Measurements from ENCODE around the gene SGPL1.

Gene SGPL1

GRCh38 chr10:70814126-70814525, 1.6 kb upstream of the SGPL1 start:
- Histone ChIP-seq H2BK120ac (ENCODE audit: insufficient read depth, low read length, poor library complexity) (no peak overlapping the region), H2BK5ac (ENCODE audit: low read depth, low read length, poor library complexity) (no peak overlapping the region), H3K79me2 (ENCODE audit: control insufficient read depth, insufficient read depth, low read length, poor library complexity) (peaks cover 4% of the 10 kb centered on the region), H3K4me1 (ENCODE audit: control insufficient read depth in 1 of 2, insufficient read depth in 2 of 2, low read length in 2 of 2) (peaks cover 7 to 8% of the 10 kb centered on the region in 2 experiments), H3K23ac (ENCODE audit: low read length) (no peak overlapping the region), H2AFZ (ENCODE audit: insufficient read depth, low read length, poor library complexity) (no peak overlapping the region), H4K8ac (ENCODE audit: low read depth, low read length) (no peak overlapping the region), H3K27me3 (ENCODE audit: insufficient read depth, low read length) (no peaks in the 10 kb centered on the region), H3K9ac (ENCODE audit: low read length) (no peak overlapping the region), H3K14ac (ENCODE audit: low read length) (no peak overlapping the region), H3K4me2 (ENCODE audit: low read length) (no peak overlapping the region), H4K91ac (ENCODE audit: low read depth, low read length) (no peak overlapping the region), H3K9me3 (ENCODE audit: insufficient read depth, low read depth, low read length) (no peaks in the 10 kb centered on the region), H3K4ac (ENCODE audit: low read depth, low read length) (no peak overlapping the region), H3K18ac (ENCODE audit: low read length) (no peak overlapping the region), H2AK5ac (ENCODE audit: low read length) (no peak overlapping the region), H3K27ac (ENCODE audit: low read depth, low read length) (no peak overlapping the region), H3K36me3 (ENCODE audit: control insufficient read depth in 1 of 2, insufficient read depth in 2 of 2, low read length in 2 of 2) (peaks cover 5 to 7% of the 10 kb centered on the region in 2 experiments), H4K12ac (ENCODE audit: low read depth, low read length) (no peak overlapping the region), H3K79me1 (ENCODE audit: low read length) (peaks cover 7% of the 10 kb centered on the region), H3K4me3 (ENCODE audit: low read depth, low read length) (no peak overlapping the region), H2BK12ac (ENCODE audit: low read length) (no peak overlapping the region)
- no CpG with 5 or more reads among the region's 4 CpGs for WGBS (ENCODE audit: extremely low coverage, insufficient coverage, insufficient read length)
- no peak for DNase-seq

- Histone ChIP-seq H2BK5ac (ENCODE audit: low read depth, low read length, poor library complexity) (peak overlapping the region; percentile 95), H3K79me1 (ENCODE audit: low read length) (peaks cover 7% of the 10 kb centered on the region), H3K27me3 (ENCODE audit: insufficient read depth, low read length) (no peaks in the 10 kb centered on the region), H3K9ac (ENCODE audit: low read length) (peak overlapping the region; percentile 88), H2BK120ac (ENCODE audit: insufficient read depth, low read length, poor library complexity) (peak overlapping the region; percentile 97), H2BK12ac (ENCODE audit: low read length) (no peak overlapping the region), H2AK5ac (ENCODE audit: low read length) (no peak overlapping the region), H3K27ac (ENCODE audit: low read depth, low read length) (peak overlapping the region; percentile 100), H3K4me2 (ENCODE audit: low read length) (peak overlapping the region; percentile 56), H3K14ac (ENCODE audit: low read length) (peak overlapping the region; percentile 85), H4K91ac (ENCODE audit: low read depth, low read length) (peak overlapping the region; percentile 98), H3K18ac (ENCODE audit: low read length) (peak overlapping the region; percentile 91), H3K36me3 (ENCODE audit: control insufficient read depth in 1 of 2, insufficient read depth in 2 of 2, low read length in 2 of 2) (peaks cover 7 to 11% of the 10 kb centered on the region in 2 experiments), H3K23ac (ENCODE audit: low read length) (no peak overlapping the region), H3K4me3 (ENCODE audit: low read depth, low read length) (peak overlapping the region; percentile 92), H4K8ac (ENCODE audit: low read depth, low read length) (peak overlapping the region; percentile 98), H2AFZ (ENCODE audit: insufficient read depth, low read length, poor library complexity) (peak overlapping the region; percentile 97), H3K9me3 (ENCODE audit: insufficient read depth, low read depth, low read length) (no peaks in the 10 kb centered on the region), H3K4ac (ENCODE audit: low read depth, low read length) (peak overlapping the region; percentile 43), H3K4me1 (ENCODE audit: control insufficient read depth in 1 of 2, insufficient read depth in 2 of 2, low read length in 2 of 2) (peaks cover 0 to 3% of the 10 kb centered on the region in 2 experiments), H4K12ac (ENCODE audit: low read depth, low read length) (peak overlapping the region; percentile 5), H3K79me2 (ENCODE audit: control insufficient read depth, insufficient read depth, low read length, poor library complexity) (peaks cover 4% of the 10 kb centered on the region)
- DNase-seq, result peak; percentile 70 to 72
- WGBS (ENCODE audit: extremely low coverage, insufficient coverage, insufficient read length), result no CpG with 5 or more reads among the region's 43 CpGs
Measured at GRCh38 chr10:70816220-70816894, 609 bp downstream of the SGPL1 start.

- H2BK5ac ChIP-seq (ENCODE audit: low read depth, low read length, poor library complexity), result no peak overlapping the region
- peaks cover 6 to 8% of the 10 kb centered on the region in 2 experiments for H3K4me1 ChIP-seq (ENCODE audit: control insufficient read depth in 1 of 2, insufficient read depth in 2 of 2, low read length in 2 of 2)
- no peak overlapping the region for H4K8ac ChIP-seq (ENCODE audit: low read depth, low read length)
- no peak for DNase-seq
- H3K4ac ChIP-seq (ENCODE audit: low read depth, low read length), result no peak overlapping the region
- no peak overlapping the region for H3K23ac ChIP-seq (ENCODE audit: low read length)
- peaks cover 3% of the 10 kb centered on the region for H3K79me1 ChIP-seq (ENCODE audit: low read length)
- no peak overlapping the region for H3K4me3 ChIP-seq (ENCODE audit: low read depth, low read length)
- no peaks in the 10 kb centered on the region for H3K9me3 ChIP-seq (ENCODE audit: insufficient read depth, low read depth, low read length)
- H3K27me3 ChIP-seq (ENCODE audit: insufficient read depth, low read length), result no peaks in the 10 kb centered on the region
- no peak overlapping the region for H2BK12ac ChIP-seq (ENCODE audit: low read length)
- no peak overlapping the region for H3K27ac ChIP-seq (ENCODE audit: low read depth, low read length)
- no peak overlapping the region for H3K4me2 ChIP-seq (ENCODE audit: low read length)
- H3K9ac ChIP-seq (ENCODE audit: low read length), result no peak overlapping the region
- H3K79me2 ChIP-seq (ENCODE audit: control insufficient read depth, insufficient read depth, low read length, poor library complexity), result peaks cover 2% of the 10 kb centered on the region
- H2AFZ ChIP-seq (ENCODE audit: insufficient read depth, low read length, poor library complexity), result no peak overlapping the region
- WGBS (ENCODE audit: extremely low coverage, insufficient coverage, insufficient read length), result no CpG with 5 or more reads among the region's 4 CpGs
- H4K12ac ChIP-seq (ENCODE audit: low read depth, low read length), result no peak overlapping the region
- H2BK120ac ChIP-seq (ENCODE audit: insufficient read depth, low read length, poor library complexity), result no peak overlapping the region
- peaks cover 7 to 16% of the 10 kb centered on the region in 2 experiments for H3K36me3 ChIP-seq (ENCODE audit: control insufficient read depth in 1 of 2, insufficient read depth in 2 of 2, low read length in 2 of 2)
- no peak overlapping the region for H2AK5ac ChIP-seq (ENCODE audit: low read length)
- H4K91ac ChIP-seq (ENCODE audit: low read depth, low read length), result no peak overlapping the region
- H3K18ac ChIP-seq (ENCODE audit: low read length), result no peak overlapping the region
- no peak overlapping the region for H3K14ac ChIP-seq (ENCODE audit: low read length)
Measured at GRCh38 chr10:70820976-70821750, 5.4 kb downstream of the SGPL1 start.

GRCh38 chr10:70822076-70822820, 6.5 kb downstream of the SGPL1 start:
- Histone ChIP-seq H3K4me3 (ENCODE audit: low read depth, low read length) (no peak overlapping the region), H2AK5ac (ENCODE audit: low read length) (no peak overlapping the region), H3K9ac (ENCODE audit: low read length) (no peak overlapping the region), H4K8ac (ENCODE audit: low read depth, low read length) (no peak overlapping the region), H2BK5ac (ENCODE audit: low read depth, low read length, poor library complexity) (no peak overlapping the region), H3K4me2 (ENCODE audit: low read length) (no peak overlapping the region), H3K27ac (ENCODE audit: low read depth, low read length) (no peak overlapping the region), H4K12ac (ENCODE audit: low read depth, low read length) (no peak overlapping the region), H3K14ac (ENCODE audit: low read length) (no peak overlapping the region), H4K91ac (ENCODE audit: low read depth, low read length) (no peak overlapping the region), H2BK12ac (ENCODE audit: low read length) (no peak overlapping the region), H3K9me3 (ENCODE audit: insufficient read depth, low read depth, low read length) (no peaks in the 10 kb centered on the region), H3K79me2 (ENCODE audit: control insufficient read depth, insufficient read depth, low read length, poor library complexity) (no peaks in the 10 kb centered on the region), H3K27me3 (ENCODE audit: insufficient read depth, low read length) (no peaks in the 10 kb centered on the region), H3K18ac (ENCODE audit: low read length) (no peak overlapping the region), H3K23ac (ENCODE audit: low read length) (no peak overlapping the region), H2AFZ (ENCODE audit: insufficient read depth, low read length, poor library complexity) (no peak overlapping the region), H3K4me1 (ENCODE audit: control insufficient read depth in 1 of 2, insufficient read depth in 2 of 2, low read length in 2 of 2) (peaks cover 3 to 9% of the 10 kb centered on the region in 2 experiments), H2BK120ac (ENCODE audit: insufficient read depth, low read length, poor library complexity) (no peak overlapping the region), H3K36me3 (ENCODE audit: control insufficient read depth in 1 of 2, insufficient read depth in 2 of 2, low read length in 2 of 2) (peaks cover 7 to 17% of the 10 kb centered on the region in 2 experiments), H3K4ac (ENCODE audit: low read depth, low read length) (no peak overlapping the region), H3K79me1 (ENCODE audit: low read length) (no peaks in the 10 kb centered on the region)
- DNase-seq, result no peak
- no CpG with 5 or more reads among the region's 2 CpGs for WGBS (ENCODE audit: extremely low coverage, insufficient coverage, insufficient read length)

Measured in trophoblast cell (in vitro differentiated cells and primary cell).